ENCODE measurements around the gene QTRT2.

- TF ChIP-seq ZNF8 (CRISPR knock-in tag; IDR thresholded peaks at IDR 0.05) (no peak), TSHZ2 (CRISPR knock-in tag; IDR thresholded peaks at IDR 0.05) (no peak), CREB5 (CRISPR knock-in tag; IDR thresholded peaks at IDR 0.05; ENCODE audit: low read depth) (no peak), PPARA (CRISPR knock-in tag; IDR thresholded peaks at IDR 0.05; ENCODE audit: borderline replicate concordance) (no peak), ZNF565 (CRISPR knock-in tag; conservative IDR thresholded peaks at IDR 0.05; ENCODE audit: low read depth) (no peak), ISL1 (CRISPR knock-in tag; IDR thresholded peaks at IDR 0.05) (no peak), ZFP3 (CRISPR knock-in tag; IDR thresholded peaks at IDR 0.05) (no peak), PATZ1 (CRISPR knock-in tag; IDR thresholded peaks at IDR 0.05; ENCODE audit: borderline replicate concordance) (no peak), CSRNP3 (CRISPR knock-in tag; IDR thresholded peaks at IDR 0.05) (no peak), POU6F1 (CRISPR knock-in tag; IDR thresholded peaks at IDR 0.05; ENCODE audit: borderline replicate concordance, low read depth) (no peak), OSR1 (CRISPR knock-in tag; IDR thresholded peaks at IDR 0.05) (no peak), ZFP30 (CRISPR knock-in tag; IDR thresholded peaks at IDR 0.05) (no peak), SNAI2 (CRISPR knock-in tag; IDR thresholded peaks at IDR 0.05) (no peak), RARB (CRISPR knock-in tag; IDR thresholded peaks at IDR 0.05) (no peak)
These were observed 58.6 kb downstream of the QTRT2 start for GRCh38 chr3:114115143-114115542.
